KBM-7 (cell line): Measurements from ENCODE around the gene AKR1A1.

Experiments
- DNase-seq: peaks from one replicate; pipeline ENCODE4 v3.0.0-alpha.2; 2015
- in situ Hi-C: fragments of 300-500 bp; cut with MboI; formaldehyde crosslinking; loops from 2 replicates; pipeline ENCODE4 v1.14.3; 2020; ENCODE audit warnings: low sequenced_read_pairs, low pct_unique_long_range_greater_than_20kb, mixed read lengths

The AKR1A1 gene

DNA sequence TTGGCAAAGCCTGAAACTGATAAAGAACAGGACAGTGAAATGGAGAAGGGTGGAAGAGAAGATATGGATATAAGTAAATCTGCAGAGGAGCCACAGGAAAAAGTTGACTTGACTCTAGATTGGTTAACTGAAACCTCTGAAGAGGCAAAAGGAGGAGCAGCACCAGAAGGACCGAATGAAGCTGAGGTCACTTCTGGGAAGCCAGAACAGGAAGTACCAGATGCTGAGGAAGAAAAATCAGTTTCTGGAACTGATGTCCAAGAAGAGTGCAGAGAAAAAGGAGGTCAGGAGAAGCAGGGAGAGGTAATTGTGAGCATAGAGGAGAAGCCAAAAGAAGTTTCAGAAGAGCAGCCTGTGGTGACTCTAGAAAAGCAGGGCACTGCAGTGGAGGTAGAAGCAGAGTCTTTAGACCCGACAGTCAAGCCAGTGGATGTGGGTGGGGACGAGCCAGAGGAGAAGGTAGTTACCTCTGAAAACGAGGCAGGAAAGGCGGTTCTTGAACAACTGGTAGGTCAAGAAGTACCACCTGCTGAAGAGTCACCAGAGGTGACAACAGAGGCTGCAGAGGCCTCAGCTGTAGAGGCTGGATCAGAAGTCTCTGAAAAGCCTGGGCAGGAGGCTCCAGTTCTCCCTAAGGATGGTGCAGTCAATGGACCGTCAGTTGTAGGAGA lies 56.9 kb downstream of the AKR1A1 start:
- in situ Hi-C loops, result no loop called here
- no peak for DNase-seq

DNA sequence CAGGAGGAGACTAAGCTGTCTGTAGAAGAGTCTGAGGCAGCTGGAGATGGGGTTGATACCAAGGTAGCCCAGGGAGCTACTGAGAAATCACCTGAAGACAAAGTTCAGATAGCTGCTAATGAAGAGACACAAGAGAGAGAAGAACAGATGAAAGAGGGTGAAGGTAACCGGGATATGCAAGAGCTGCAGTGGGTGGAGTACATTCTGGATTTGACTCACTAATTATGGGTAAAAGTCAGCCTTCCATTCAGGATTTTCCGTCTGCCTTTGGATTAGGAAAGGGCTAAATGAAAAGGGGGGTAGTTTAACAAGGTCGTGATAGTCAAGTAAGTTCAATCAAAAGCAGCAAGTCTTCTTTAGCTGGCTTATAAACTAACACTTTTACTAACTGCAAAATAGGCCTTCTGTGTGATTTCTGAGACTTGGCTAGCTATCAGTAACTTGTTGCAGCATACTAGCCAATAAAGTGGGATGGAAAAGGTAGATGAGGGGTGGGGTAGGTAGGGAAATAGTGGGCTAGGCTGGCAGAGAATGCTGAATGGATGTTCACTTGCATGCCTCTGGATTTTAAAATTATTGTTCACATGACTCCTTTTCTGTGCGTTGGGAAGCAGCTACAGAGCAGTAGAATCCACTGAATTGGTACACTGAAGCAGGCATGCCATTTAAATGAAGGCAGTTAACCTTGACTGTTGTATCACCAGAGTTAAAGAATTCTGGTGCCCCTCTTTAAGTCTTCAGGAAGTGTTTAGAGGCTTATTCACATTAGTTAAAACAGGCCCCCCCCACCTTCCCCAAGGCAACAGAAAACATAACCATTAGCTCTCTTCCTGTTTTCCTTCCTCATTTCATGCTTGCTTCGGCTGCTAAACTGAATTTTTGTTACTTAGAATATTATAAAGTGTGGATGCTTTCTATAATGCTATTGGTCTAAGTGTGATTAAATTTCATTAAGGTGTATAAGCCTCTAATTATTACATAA lies 57.8 kb downstream of the AKR1A1 start:
- in situ Hi-C loops, result no loop called here

GRCh38 chr1:45610589-45611226 lies 60.1 kb downstream of the AKR1A1 start:
- no peak for DNase-seq
- in situ Hi-C loops, result no loop called here

More for the DNA sequence above, 57.8 kb downstream of the AKR1A1 start:
- DNase-seq, result peak; percentile 75

GRCh38 chr1:45612941-45613579 lies 62.4 kb downstream of the AKR1A1 start:
- DNase-seq, result no peak
- in situ Hi-C loops, result no loop called here

- in situ Hi-C loops, result no loop called here
- no peak for DNase-seq
Observed at GRCh38 chr1:45615885-45616284, 65.3 kb downstream of the AKR1A1 start.

- DNase-seq, result no peak
- in situ Hi-C loops, result no loop called here
Observed at GRCh38 chr1:45617618-45618017, 67.0 kb downstream of the AKR1A1 start.

- in situ Hi-C loops, result no loop called here
- no peak for DNase-seq
Observed at GRCh38 chr1:45619149-45619921, 68.7 kb downstream of the AKR1A1 start.
